Stomach (tissue), 4 donors: Measurements from ENCODE around the gene MSMO1.
"Not testable (repeated sequence)": the region's sequence is repeated elsewhere in the genome, so short reads cannot be mapped to it uniquely, and the experiment has no call there.

Source experiments
- POLR2A ChIP-seq, 4 donors: fragments of 450-650 bp; IDR thresholded peaks; one replicate each; pipeline ENCODE4 v1.6.1; 2016; ENCODE audit warnings: antibody characterized with exemption in 4 of 4, control low read depth in 2 of 4, mild to moderate bottlenecking in 1 of 4, moderate library complexity in 1 of 4
- POLR2AphosphoS5 ChIP-seq, 3 donors: sonication (generic); formaldehyde crosslinking; IDR thresholded peaks; one replicate each; pipeline ENCODE4 v1.6.1; 2016; ENCODE audit warnings: antibody characterized with exemption in 3 of 3

GRCh38 chr4:165279531-165279930, 47.9 kb upstream of the MSMO1 start:
- TF ChIP-seq POLR2A, POLR2AphosphoS5 (IDR thresholded peaks at IDR 0.05): not testable (repeated sequence)
